A549 (cell line): Measurements from ENCODE around the gene NAALADL1. TPM values are rescaled to one million over a fixed set of nuclear protein-coding genes. Genes with fewer than 3 reads are reported as not detected.

ENCODE experiments used
- ATAC-seq, 2 experiments: fragments of 200-7000 bp in 1 of 2; fragments of >200 bp in 1 of 2; cut with Nextera tagmentation in 1 of 2; cut with Tn5 transposase in 1 of 2; 3 replicates each; pipeline versions ENCODE4 v1.8.0 to v1.9.1; 2018 to 2020; ENCODE audit warnings: mild to moderate bottlenecking in 1 of 2, moderate library complexity in 1 of 2
- CTCF ChIA-PET: fragments of 300-600 bp; sonication (Branson Sonifier 250); formaldehyde crosslinking; extraction: SDS; loops from one replicate; lab custom pipeline; 2021; ENCODE audit warnings: antibody characterized with exemption, inconsistent platforms; lab: Yijun Ruan, JAX
- POLR2A ChIA-PET: fragments of 350-600 bp; formaldehyde crosslinking; extraction: SDS; loops from one replicate; lab custom pipeline; 2021; ENCODE audit warnings: antibody characterized with exemption, inconsistent platforms; lab: Yijun Ruan, JAX
- DNase-seq, 2 experiments: peaks; one replicate each; pipeline versions ENCODE4 v3.0.0 to v3.0.0-alpha.2; 2011 to 2016; ENCODE audit warnings: low read depth in 1 of 2, low spot score in 1 of 2
- FAIRE-seq: peaks from 2 replicates; lab custom pipeline; 2011; peaks lifted over from hg19 to GRCh38; lab: Jason Lieb, UNC
- H3K27ac ChIP-seq, 2 experiments: fragments of >200 bp; sonication (Bioruptor Twin); formaldehyde crosslinking; 3 replicates each; pipeline ENCODE4 v1.5.1; 2016 to 2017
- H3K4me1 ChIP-seq: fragments of >200 bp; sonication (Bioruptor Twin); formaldehyde crosslinking; 3 replicates; pipeline ENCODE4 v1.6.1; 2016
- H3K4me2 ChIP-seq: fragments of >200 bp; sonication (Bioruptor Twin); formaldehyde crosslinking; 3 replicates; pipeline ENCODE4 v1.6.1; 2016
- H3K4me3 ChIP-seq: fragments of >200 bp; sonication (Bioruptor Twin); formaldehyde crosslinking; 3 replicates; pipeline ENCODE4 v1.5.1; 2016
- H3K9me3 ChIP-seq: fragments of >200 bp; sonication (Bioruptor Twin); formaldehyde crosslinking; 3 replicates; pipeline ENCODE4 v1.6.1; 2016
- BHLHE40 ChIP-seq: IDR thresholded peaks from 2 replicates; pipeline ENCODE4 v1.6.1; 2012; ENCODE audit warnings: low read depth, low read length, inconsistent platforms
- CBX2 ChIP-seq: fragments of 200-600 bp; sonication (generic); IDR thresholded peaks from 2 replicates; pipeline ENCODE4 v1.6.1; 2016; ENCODE audit warnings: low read depth, mild to moderate bottlenecking, borderline replicate concordance
- CBX8 ChIP-seq: fragments of 200-600 bp; sonication (generic); IDR thresholded peaks from 2 replicates; pipeline ENCODE4 v1.6.1; 2016
- CHD4 ChIP-seq: fragments of 200-600 bp; sonication (generic); IDR thresholded peaks from 2 replicates; pipeline ENCODE4 v1.6.1; 2016; ENCODE audit warnings: antibody characterized with exemption, mild to moderate bottlenecking, borderline replicate concordance
- CTCF ChIP-seq: fragments of >200 bp; sonication (Bioruptor Twin); formaldehyde crosslinking; IDR thresholded peaks from 3 replicates; pipeline ENCODE4 v1.5.1; 2016
- EHMT2 ChIP-seq: fragments of 200-600 bp; sonication (generic); IDR thresholded peaks from 2 replicates; pipeline ENCODE4 v1.6.1; 2016; ENCODE audit warnings: antibody characterized with exemption, low read depth, mild to moderate bottlenecking, moderate library complexity
- FOXS1 ChIP-seq: fragments of 250-450 bp; sonication (Bioruptor Pico); IDR thresholded peaks from 2 replicates; pipeline ENCODE4 v1.5.0; 2020; ENCODE audit warnings: mild to moderate bottlenecking, moderate library complexity
- HDAC2 ChIP-seq: fragments of 200-600 bp; sonication (generic); IDR thresholded peaks from 2 replicates; pipeline ENCODE4 v1.6.1; 2016
- HOXA7 ChIP-seq: fragments of 250-450 bp; sonication (Bioruptor Pico); IDR thresholded peaks from 2 replicates; pipeline ENCODE4 v1.5.0; 2020; ENCODE audit warnings: mild to moderate bottlenecking, moderate library complexity
- HOXB13 ChIP-seq: fragments of 250-450 bp; sonication (Bioruptor Pico); IDR thresholded peaks from 2 replicates; pipeline ENCODE4 v1.5.0; 2020; ENCODE audit warnings: low read depth, mild to moderate bottlenecking, moderate library complexity
- JUNB ChIP-seq: fragments of >200 bp; sonication (Bioruptor Twin); formaldehyde crosslinking; IDR thresholded peaks from 2 replicates; pipeline ENCODE4 v1.6.1; 2016
- MAFK ChIP-seq: fragments of 450-650 bp; IDR thresholded peaks from 2 replicates; pipeline ENCODE4 v1.6.1; 2014; ENCODE audit not compliant: partially characterized antibody
- MAX ChIP-seq: IDR thresholded peaks from 2 replicates; pipeline ENCODE4 v1.6.1; 2012
- MYC ChIP-seq: IDR thresholded peaks from 2 replicates; pipeline ENCODE4 v1.6.1; 2012; ENCODE audit warnings: mild to moderate bottlenecking, inconsistent platforms, low read length, improper control_type of control experiment, borderline replicate concordance
- NFE2L2 ChIP-seq: fragments of 150-350 bp; conservative IDR thresholded peaks from 2 replicates; pipeline ENCODE4 v1.6.1; 2014; ENCODE audit warnings: low read length
- PBX3 ChIP-seq: IDR thresholded peaks from 2 replicates; pipeline ENCODE4 v1.6.1; 2012
- POLR2AphosphoS2 ChIP-seq: conservative IDR thresholded peaks from 2 replicates; pipeline ENCODE4 v1.6.1; 2012; ENCODE audit warnings: low read length, improper control_type of control experiment, inconsistent platforms
- RAD21 ChIP-seq, 2 experiments: fragments of >200 bp in 1 of 2; sonication (Bioruptor Twin) in 1 of 2; formaldehyde crosslinking in 1 of 2; IDR thresholded peaks in 1 of 2; conservative IDR thresholded peaks in 1 of 2; 2 replicates in 1 of 2; 3 replicates in 1 of 2; pipeline ENCODE4 v1.6.1; 2012 to 2018; ENCODE audit warnings: inconsistent platforms in 1 of 2
- RFX5 ChIP-seq: fragments of 450-650 bp; IDR thresholded peaks from 2 replicates; pipeline ENCODE4 v1.7.1; 2014; ENCODE audit warnings: antibody characterized with exemption, mild to moderate bottlenecking, moderate library complexity
- RNF2 ChIP-seq: fragments of 200-600 bp; sonication (generic); IDR thresholded peaks from 2 replicates; pipeline ENCODE4 v1.6.1; 2016; ENCODE audit warnings: low read depth, mild to moderate bottlenecking, antibody characterized with exemption, moderate library complexity, borderline replicate concordance
- SMC3 ChIP-seq: fragments of >200 bp; sonication (Bioruptor Twin); formaldehyde crosslinking; IDR thresholded peaks from 3 replicates; pipeline ENCODE4 v1.6.1; 2018; ENCODE audit warnings: inconsistent platforms
- ZFP36 ChIP-seq: fragments of 450-650 bp; IDR thresholded peaks from 2 replicates; pipeline ENCODE4 v1.6.1; 2014; ENCODE audit warnings: borderline replicate concordance; ENCODE audit not compliant: partially characterized antibody
- ZSCAN20 ChIP-seq: fragments of 250-450 bp; sonication (Bioruptor Pico); IDR thresholded peaks from 2 replicates; pipeline ENCODE4 v1.8.0; 2022; ENCODE audit warnings: mild to moderate bottlenecking, moderate library complexity
- WGBS: methylation state at CpG from one replicate; pipeline ENCODE4 v1.1.6; 2017; ENCODE audit errors: missing lambda C conversion rate; 5-methylcytosine and 5-hydroxymethylcytosine counted together
- polyA plus RNA-seq, 4 experiments: library from polyadenylated mRNA; depleted of rRNA in 3 of 4; stranded (reverse); fragments of >200 nt; fragmentation: RNase III in 1 of 4; extraction: RNeasy Plus Mini Kit Qiagen cat#74134 plus additional on column Dnase treatment in 1 of 4; gene quantifications; 2 replicates in 3 of 4; 3 replicates in 1 of 4; pipeline ENCODE4 v1.2.3, GENCODE V29; 2011 to 2017
- TF ChIP-seq, protein P1 (sequence below): IDR thresholded peaks from 2 replicates; pipeline ENCODE4 v1.6.1; 2012; ENCODE audit warnings: low read depth, borderline replicate concordance

Gene NAALADL1
- polyA plus RNA-seq, 2 of the 4 experiments (the other 2 are of a cell fraction) = not detected

GRCh38 chr11:65064847-65065240 lies 6.5 kb upstream of the NAALADL1 start:
- ChIA-PET CTCF (interaction anchor here (0.6 to 3.7 kb wide), 3 partner anchors 24 to 51 kb away, joined by 3 to 16 read pairs (median 3); partner anchors contain the start of genes ARL2 and SAC3D1), POLR2A (no interaction called here)
- H3K9me3 ChIP-seq = no peaks in the 10 kb centered on the region
- no peak overlapping the region for H3K27ac ChIP-seq
- no peak for FAIRE-seq
- 83% methylated on average over 4 of the region's 4 CpGs for WGBS
- DNase-seq = no peak
- H3K4me2 ChIP-seq = no peak overlapping the region
- ATAC-seq = no peak
- no peak overlapping the region for H3K4me3 ChIP-seq
- no peaks in the 10 kb centered on the region for H3K4me1 ChIP-seq
- no peak for TF ChIP-seq PBX3
- no peak for TF ChIP-seq EHMT2
- TF ChIP-seq ZFP36 = no peak
- TF ChIP-seq FOXS1 (CRISPR knock-in tag) = no peak
- TF ChIP-seq, protein P1, sequence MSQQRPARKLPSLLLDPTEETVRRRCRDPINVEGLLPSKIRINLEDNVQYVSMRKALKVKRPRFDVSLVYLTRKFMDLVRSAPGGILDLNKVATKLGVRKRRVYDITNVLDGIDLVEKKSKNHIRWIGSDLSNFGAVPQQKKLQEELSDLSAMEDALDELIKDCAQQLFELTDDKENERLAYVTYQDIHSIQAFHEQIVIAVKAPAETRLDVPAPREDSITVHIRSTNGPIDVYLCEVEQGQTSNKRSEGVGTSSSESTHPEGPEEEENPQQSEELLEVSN = no peak
- TF ChIP-seq HDAC2 = no peak
- TF ChIP-seq MYC = no peak
- TF ChIP-seq BHLHE40 = no peak
- no peak for TF ChIP-seq CBX2
- TF ChIP-seq CBX8 = no peak
- no peak for TF ChIP-seq CTCF
- no peak for TF ChIP-seq NFE2L2
- TF ChIP-seq CHD4 = no peak
- no peak for TF ChIP-seq MAFK
- TF ChIP-seq RAD21 (conservative IDR thresholded peaks at IDR 0.05 in 1 of 2, IDR thresholded peaks at IDR 0.05 in 1 of 2) = no peak
- no peak for TF ChIP-seq ZSCAN20 (CRISPR knock-in tag)
- TF ChIP-seq SMC3 = no peak

- Histone ChIP-seq H3K4me3 (no peak overlapping the region), H3K4me2 (no peak overlapping the region), H3K4me1 (no peaks in the 10 kb centered on the region), H3K27ac (no peak overlapping the region), H3K9me3 (no peaks in the 10 kb centered on the region)
- DNase-seq (no peak), ATAC-seq (no peak; a peak in 1 of 6 replicates), FAIRE-seq (no peak)
- WGBS = 57% methylated on average over 3 of the region's 3 CpGs
- TF ChIP-seq POLR2AphosphoS2 = no peak
- TF ChIP-seq, protein P1 = no peak
- TF ChIP-seq ZSCAN20 (CRISPR knock-in tag) = no peak
- no peak for TF ChIP-seq RAD21 (conservative IDR thresholded peaks at IDR 0.05 in 1 of 2, IDR thresholded peaks at IDR 0.05 in 1 of 2)
- no peak for TF ChIP-seq HOXB13 (CRISPR knock-in tag)
- TF ChIP-seq HOXA7 (CRISPR knock-in tag) = no peak
- TF ChIP-seq JUNB = no peak
- no peak for TF ChIP-seq MAFK
- no peak for TF ChIP-seq MAX
- no peak for TF ChIP-seq RNF2
- TF ChIP-seq RFX5 = no peak
- ChIA-PET CTCF (interaction anchor here (0.8 to 3.7 kb wide), 3 partner anchors 9 to 50 kb away, joined by 3 to 16 read pairs (median 3); partner anchors contain the start of gene ARL2), POLR2A (no interaction called here)
These were observed 5.2 kb upstream of the NAALADL1 start for GRCh38 chr11:65063532-65063931.
